ENCODE data around the gene XRCC6. TPM values are rescaled to one million over a fixed set of nuclear protein-coding genes. Genes with fewer than 3 reads are reported as not detected.
"Not testable (repeated sequence)": the region's sequence is repeated elsewhere in the genome, so short reads cannot be mapped to it uniquely, and the experiment has no call there.

Gene XRCC6
- total RNA-seq, 2 experiments from 2014 or later = 215 to 222 TPM

DNA sequence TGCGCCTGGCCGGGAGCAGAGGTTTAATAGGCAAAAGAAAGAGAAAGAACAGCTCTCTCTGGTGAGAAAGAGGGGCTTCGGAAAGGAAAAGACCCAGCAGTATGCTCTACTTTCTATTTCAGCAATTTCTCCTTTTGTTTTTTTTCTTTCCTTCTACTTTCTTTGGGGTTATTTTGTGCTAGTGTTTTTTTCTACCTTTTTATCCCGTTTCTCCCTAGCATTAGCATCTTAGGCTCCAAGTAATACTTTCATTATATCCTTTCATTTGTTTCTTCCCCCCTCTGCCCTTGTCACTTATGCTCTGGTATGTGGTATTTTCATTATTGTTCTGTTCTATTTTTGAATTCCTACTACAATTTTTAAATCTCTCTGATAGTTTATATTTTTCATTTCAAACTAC is 63.1 kb downstream of the XRCC6 start:
- ATAC-seq (ENCODE audit: low read depth) (no peak), DNase-seq (no peak)
- POLR2A ChIA-PET = no interaction called here
- peaks cover 9% of the 10 kb centered on the region for H3K36me3 Mint-ChIP-seq
- no peaks in the 10 kb centered on the region for H3K27me3 Mint-ChIP-seq
- no peak overlapping the region for H3K27ac Mint-ChIP-seq
- H3K4me3 Mint-ChIP-seq = no peak overlapping the region
- no peaks in the 10 kb centered on the region for H3K9me3 Mint-ChIP-seq
- peaks cover 22% of the 10 kb centered on the region for H3K4me1 Mint-ChIP-seq

DNA sequence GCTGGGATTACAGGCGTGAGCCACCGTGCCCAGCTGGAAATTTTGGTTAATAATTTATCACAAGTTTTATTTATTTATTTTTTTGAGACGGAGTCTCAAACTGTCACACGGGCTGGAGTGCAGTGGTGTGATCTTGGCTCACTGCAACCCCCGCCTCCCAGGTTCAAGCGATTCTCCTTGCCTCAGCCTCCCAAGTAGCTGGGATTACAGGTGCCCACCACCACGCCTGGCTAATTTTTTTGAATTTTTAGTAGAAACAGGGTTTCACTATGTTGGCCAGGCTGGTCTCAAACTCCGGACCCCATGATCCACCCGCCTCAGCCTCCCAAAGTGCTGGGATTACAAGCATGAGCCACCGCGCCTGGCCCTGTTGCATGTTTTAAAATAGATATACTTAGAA is 65.8 kb downstream of the XRCC6 start:
- ATAC-seq (ENCODE audit: low read depth); DNase-seq; H3K27ac Mint-ChIP-seq; H3K9me3 Mint-ChIP-seq; H3K27me3 Mint-ChIP-seq: not testable (repeated sequence)
- POLR2A ChIA-PET = interaction anchor here (0.5 to 3.0 kb wide), 4 partner anchors 8 to 114 kb away, joined by 3 to 19 read pairs (median 10); partner anchors contain the start of gene CCDC134
- Mint-ChIP-seq H3K36me3 (peaks cover 13% of the 10 kb centered on the region), H3K4me3 (peak overlapping the region; percentile 95), H3K4me1 (peaks cover 26% of the 10 kb centered on the region)

DNA sequence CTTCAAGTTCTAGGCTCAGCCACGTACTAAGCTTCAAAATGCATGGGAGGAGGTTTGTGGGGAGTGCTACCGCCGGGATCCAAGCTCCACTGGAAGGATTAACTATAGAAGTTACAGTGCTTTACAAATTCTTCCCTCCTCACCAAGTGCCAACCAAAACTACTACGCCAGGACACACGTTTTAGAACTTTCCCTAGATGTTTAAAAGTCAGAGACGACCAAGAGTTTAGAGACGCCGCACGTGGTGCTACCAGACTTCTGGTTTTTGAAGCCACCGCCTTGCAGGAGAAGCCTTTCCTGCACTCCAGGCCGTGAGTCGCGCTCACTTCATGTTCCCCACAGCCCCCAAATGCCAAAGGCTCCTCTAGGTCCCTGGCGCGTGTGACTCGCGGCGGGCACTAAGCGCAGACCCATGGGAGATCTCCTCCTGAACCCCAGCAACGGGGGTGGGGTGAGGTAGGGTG is 66.8 kb downstream of the XRCC6 start:
- peak overlapping the region; percentile 99 for H3K27ac Mint-ChIP-seq
- no peaks in the 10 kb centered on the region for H3K9me3 Mint-ChIP-seq
- H3K4me3 Mint-ChIP-seq = peak overlapping the region; percentile 95
- no peaks in the 10 kb centered on the region for H3K27me3 Mint-ChIP-seq
- DNase-seq (peak; percentile 48), ATAC-seq (ENCODE audit: low read depth) (peak; percentile 17)
- peaks cover 11% of the 10 kb centered on the region for H3K36me3 Mint-ChIP-seq
- H3K4me1 Mint-ChIP-seq = peaks cover 22% of the 10 kb centered on the region
- POLR2A ChIA-PET = interaction anchor here (1.0 to 3.0 kb wide), 9 partner anchors 8 to 253 kb away, joined by 3 to 25 read pairs (median 18); partner anchors contain the start of genes CCDC134, DESI1, MEI1 and SREBF2

DNA sequence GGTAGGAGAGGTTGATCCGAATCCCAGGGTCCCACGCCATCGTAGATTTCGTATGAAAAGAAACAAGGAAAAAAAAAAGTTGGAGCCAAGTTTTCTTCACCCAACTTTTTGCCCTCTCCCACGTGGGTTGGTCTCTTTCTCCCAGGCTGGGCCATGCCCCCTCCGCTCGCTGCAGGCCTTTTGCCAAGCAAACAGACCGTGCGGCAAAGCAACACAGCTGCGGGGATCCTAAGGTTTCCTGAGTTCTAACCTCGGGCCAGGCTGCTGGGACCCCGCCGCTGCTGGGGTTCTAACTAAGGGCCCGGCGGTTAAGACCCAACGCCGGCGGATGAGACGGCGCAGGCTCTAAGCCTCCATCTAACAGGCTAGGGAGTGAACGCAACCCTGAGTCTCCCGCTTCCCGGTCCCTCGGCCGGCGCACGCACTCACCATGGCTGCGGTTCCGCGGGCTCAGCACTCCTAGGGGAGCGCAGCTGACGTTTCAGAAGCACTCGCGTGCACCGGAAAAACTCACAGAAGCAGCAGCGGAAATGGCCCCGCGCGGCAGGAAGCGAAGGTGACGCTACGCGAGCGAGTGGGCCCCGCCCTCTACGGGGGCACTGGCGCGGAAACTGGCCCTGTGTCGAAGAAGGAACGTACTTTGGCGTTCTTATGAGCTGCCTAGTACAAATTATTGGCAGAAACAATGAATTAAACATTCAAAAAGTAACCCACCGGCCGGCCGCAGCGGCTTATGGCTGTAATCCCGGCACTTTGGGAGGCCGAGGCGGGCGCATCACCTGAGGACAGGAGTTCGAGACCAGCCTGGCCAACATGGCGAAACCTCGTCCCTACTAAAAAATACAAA is 67.5 kb downstream of the XRCC6 start, which contains the start of gene SNU13:
SNU13 (minus strand) TSS at position 503 of the 847 bp plus-strand sequence; CDS start at position 432, 71 bp downstream.
- Mint-ChIP-seq H3K27me3 (no peaks in the 10 kb centered on the region), H3K27ac (peak within 1 kb of the TSS; percentile 99), H3K36me3 (peaks cover 11% of the 10 kb centered on the region), H3K4me3 (peak within 1 kb of the TSS; percentile 95), H3K4me1 (peaks cover 22% of the 10 kb centered on the region), H3K9me3 (no peaks in the 10 kb centered on the region)
- ATAC-seq (ENCODE audit: low read depth) = peak; percentile 90
- peak; percentile 91 for DNase-seq
- POLR2A ChIA-PET = interaction anchor here (0.6 to 3.0 kb wide), 17 partner anchors 8 to 968 kb away, joined by 3 to 25 read pairs (median 5); partner anchors contain the start of genes CCDC134, CENPM, DESI1 and MEI1

DNA sequence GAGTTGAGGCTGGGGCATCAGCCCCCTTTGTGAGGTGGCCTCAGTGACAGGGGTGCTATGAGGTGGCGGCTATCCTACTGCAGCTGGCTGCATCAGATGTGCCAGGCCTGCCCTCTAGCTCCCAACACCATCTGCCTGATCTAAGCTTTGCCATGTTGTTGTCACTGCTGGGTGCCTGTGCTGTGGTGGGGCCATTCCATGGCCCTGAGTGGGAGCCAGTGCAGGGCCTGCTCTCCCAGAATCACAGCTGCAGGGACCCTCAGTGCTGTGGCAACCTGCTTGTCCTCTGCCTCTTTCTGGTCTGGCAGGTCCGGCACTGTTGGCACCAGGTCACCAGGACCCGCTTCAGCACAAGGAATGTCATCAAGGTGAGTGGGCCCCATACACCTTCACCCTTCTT is 69.4 kb downstream of the XRCC6 start:
- H3K27me3 Mint-ChIP-seq = no peaks in the 10 kb centered on the region
- H3K27ac Mint-ChIP-seq = peak overlapping the region; percentile 65
- ATAC-seq (ENCODE audit: low read depth) = no peak
- peaks cover 15% of the 10 kb centered on the region for H3K4me1 Mint-ChIP-seq
- H3K36me3 Mint-ChIP-seq = peaks cover 11% of the 10 kb centered on the region
- peak overlapping the region; percentile 46 for H3K4me3 Mint-ChIP-seq
- no peak for DNase-seq
- POLR2A ChIA-PET = interaction anchor here (1.6 kb wide), 1 partner anchor 101 kb away, joined by 3 read pairs; the partner anchor contains the start of gene PMM1
- H3K9me3 Mint-ChIP-seq = no peaks in the 10 kb centered on the region

DNA sequence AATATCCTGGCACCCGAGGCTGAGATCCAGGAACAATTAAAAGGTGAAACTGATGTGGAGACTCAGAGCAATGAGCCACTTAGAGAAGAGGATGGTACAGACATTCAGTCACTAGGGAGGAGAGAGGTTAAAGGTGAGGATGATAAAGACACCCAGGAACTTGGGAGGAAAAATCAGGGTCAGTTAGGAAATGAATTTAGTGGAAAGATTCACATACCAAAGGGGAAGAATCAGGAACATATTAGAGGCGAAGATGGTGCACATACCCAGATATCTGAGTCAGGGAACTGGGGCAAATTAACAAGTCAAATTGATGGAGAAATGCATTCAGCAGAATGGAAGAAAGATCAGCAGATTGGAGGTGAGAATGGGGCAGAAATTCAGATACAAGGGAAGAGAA is 74.1 kb downstream of the XRCC6 start:
- peaks cover 1% of the 10 kb centered on the region for H3K9me3 Mint-ChIP-seq
- ATAC-seq (ENCODE audit: low read depth) = no peak
- no peak for DNase-seq
- H3K27me3 Mint-ChIP-seq = no peaks in the 10 kb centered on the region
- H3K4me1 Mint-ChIP-seq = peaks cover 12% of the 10 kb centered on the region
- POLR2A ChIA-PET = no interaction called here
- no peak overlapping the region for H3K4me3 Mint-ChIP-seq
- H3K36me3 Mint-ChIP-seq = peaks cover 8% of the 10 kb centered on the region
- no peak overlapping the region for H3K27ac Mint-ChIP-seq

DNA sequence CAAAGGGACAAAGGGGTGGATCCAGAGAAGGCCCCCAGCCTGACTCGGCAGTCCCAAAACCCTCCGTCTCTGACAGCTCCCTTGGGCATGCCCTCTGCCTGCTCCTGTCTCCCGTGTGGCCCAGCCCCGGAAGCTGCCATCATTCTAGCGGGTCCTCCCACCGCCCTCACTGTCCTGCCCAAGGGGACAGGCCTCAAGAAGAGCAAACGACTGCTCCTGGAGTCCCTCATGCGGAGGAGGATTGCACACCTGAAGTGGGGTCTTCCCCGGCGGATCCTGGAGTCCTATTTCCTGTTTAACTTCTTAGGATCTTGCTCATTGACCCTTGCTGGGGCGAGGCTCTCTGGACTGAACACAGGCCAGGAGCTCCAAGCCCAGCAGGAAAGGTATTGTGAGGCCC is 75.6 kb downstream of the XRCC6 start:
- peaks cover 3% of the 10 kb centered on the region for H3K27me3 Mint-ChIP-seq
- DNase-seq = no peak
- ATAC-seq (ENCODE audit: low read depth) = no peak
- no peak overlapping the region for H3K4me3 Mint-ChIP-seq
- H3K4me1 Mint-ChIP-seq = peaks cover 11% of the 10 kb centered on the region
- H3K36me3 Mint-ChIP-seq = peaks cover 4% of the 10 kb centered on the region
- peak overlapping the region; percentile 77 for H3K27ac Mint-ChIP-seq
- peaks cover 1% of the 10 kb centered on the region for H3K9me3 Mint-ChIP-seq
- POLR2A ChIA-PET = interaction anchor here (1.0 to 3.4 kb wide), 6 partner anchors 8 to 250 kb away, joined by 4 to 20 read pairs (median 8); partner anchors contain the start of genes CCDC134, CENPM and SNU13

DNA sequence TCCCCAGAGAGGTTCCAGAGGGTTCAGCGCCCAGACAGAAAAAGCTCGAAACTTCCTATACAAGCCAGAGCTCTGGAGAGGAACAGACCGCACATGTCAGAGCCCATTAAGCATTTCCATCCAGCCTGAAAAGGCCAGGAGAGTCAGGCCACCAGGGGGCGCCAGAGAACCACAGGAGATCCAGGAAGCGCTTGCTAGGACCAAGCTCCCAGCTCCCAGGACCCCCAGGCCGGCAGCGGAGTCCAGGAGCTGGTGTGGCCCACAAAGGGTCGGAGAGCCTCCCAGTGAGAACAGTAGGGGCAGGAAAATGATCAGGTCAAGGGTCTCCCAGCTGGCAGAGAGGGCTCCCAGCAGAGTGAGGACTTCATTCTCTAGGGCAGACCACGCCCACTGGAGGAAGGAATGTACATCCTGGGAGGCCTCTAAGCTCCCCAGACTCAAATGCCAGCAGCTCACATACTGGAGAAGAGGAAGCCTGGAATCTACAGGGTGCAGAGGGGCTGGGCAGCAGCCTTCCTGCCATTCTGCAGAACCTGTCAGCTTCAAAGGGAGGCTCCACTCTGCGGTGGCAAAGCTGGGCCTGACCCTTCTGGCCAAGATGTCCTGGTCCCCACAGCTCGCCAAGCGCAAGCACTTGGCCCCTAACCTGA is 76.2 kb downstream of the XRCC6 start:
- DNase-seq = peak; percentile 96
- H3K4me3 Mint-ChIP-seq = peak overlapping the region; percentile 24
- peaks cover 12% of the 10 kb centered on the region for H3K4me1 Mint-ChIP-seq
- H3K9me3 Mint-ChIP-seq = peaks cover 1% of the 10 kb centered on the region
- peaks cover 3% of the 10 kb centered on the region for H3K36me3 Mint-ChIP-seq
- H3K27ac Mint-ChIP-seq = peak overlapping the region; percentile 77
- H3K27me3 Mint-ChIP-seq = peaks cover 3% of the 10 kb centered on the region
- peak; percentile 65 for ATAC-seq (ENCODE audit: low read depth)
- POLR2A ChIA-PET = interaction anchor here (0.7 to 3.4 kb wide), 9 partner anchors 8 to 249 kb away, joined by 3 to 20 read pairs (median 7); partner anchors contain the start of genes CCDC134, CENPM, SNU13 and SREBF2

DNA sequence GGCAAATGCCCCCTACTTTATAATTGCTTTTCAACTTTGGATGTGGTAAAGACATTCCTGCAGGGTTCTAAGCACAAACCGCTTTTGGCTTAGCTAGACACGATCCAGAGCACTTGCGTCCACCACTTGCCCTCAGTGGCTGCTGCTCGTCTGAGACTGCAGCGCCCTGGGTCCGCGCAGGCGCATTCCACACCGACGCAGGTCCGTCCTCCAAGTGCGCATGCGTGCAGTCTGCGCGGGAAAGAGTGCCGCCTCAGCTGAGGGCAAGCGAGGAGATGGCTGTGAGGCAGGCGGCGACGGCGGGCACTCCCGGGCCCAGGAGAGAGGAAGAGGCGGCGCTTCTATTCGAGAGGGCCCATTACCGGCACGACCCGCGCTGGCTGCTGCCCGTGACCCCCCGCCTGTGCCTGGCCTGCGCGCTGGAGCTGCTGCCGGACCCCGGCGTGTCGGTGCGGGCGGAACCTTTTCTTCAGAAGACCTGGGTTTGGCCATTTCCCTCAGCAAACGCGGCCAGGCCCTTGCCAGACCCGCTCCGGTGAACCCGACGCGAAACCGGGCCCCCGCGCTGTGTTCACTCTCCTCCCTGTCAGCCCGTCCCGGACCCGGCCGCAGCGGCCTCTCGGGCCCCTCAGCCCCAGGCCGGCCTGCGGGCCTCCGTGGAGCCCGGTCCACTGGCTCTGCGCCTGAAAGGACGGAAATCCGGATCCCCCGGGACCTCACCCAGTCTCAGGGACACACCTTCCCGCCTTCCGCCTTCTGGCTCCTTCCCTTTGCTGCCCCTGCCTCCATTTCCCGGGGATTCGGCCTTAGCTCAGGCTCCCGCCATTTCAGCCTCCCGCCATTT is 78.4 kb downstream of the XRCC6 start, which contains the start of gene MEI1:
MEI1 (plus strand) TSS at position 240 of the 844 bp plus-strand sequence; CDS start at position 276, 36 bp downstream.
- Mint-ChIP-seq H3K4me1 (peaks cover 12% of the 10 kb centered on the region), H3K9me3 (peaks cover 1% of the 10 kb centered on the region), H3K4me3 (peak within 1 kb of the TSS; percentile 77), H3K27me3 (peaks cover 3% of the 10 kb centered on the region), H3K36me3 (peaks cover 3% of the 10 kb centered on the region), H3K27ac (peak within 1 kb of the TSS; percentile 89)
- peak; percentile 78 for ATAC-seq (ENCODE audit: low read depth)
- POLR2A ChIA-PET = interaction anchor here (0.9 to 3.4 kb wide), 10 partner anchors 11 to 247 kb away, joined by 3 to 25 read pairs (median 4); partner anchors contain the start of genes CCDC134, CENPM, SNU13 and SREBF2
- DNase-seq = peak; percentile 92

DNA sequence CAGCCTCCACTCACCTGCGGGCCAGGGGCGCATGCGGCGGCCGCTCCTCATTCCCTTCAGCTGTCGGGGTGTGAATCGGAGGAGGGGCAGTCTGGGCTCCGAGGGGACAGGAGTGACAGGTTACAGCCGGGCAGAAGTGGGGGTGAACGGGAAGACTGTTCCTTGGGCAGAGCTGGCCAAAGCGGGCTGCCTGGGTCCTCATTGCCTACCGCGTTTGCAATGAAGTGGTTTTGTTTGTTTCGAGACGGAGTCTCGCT is 78.9 kb downstream of the XRCC6 start:
- Mint-ChIP-seq H3K4me3 (no peak overlapping the region), H3K9me3 (peaks cover 1% of the 10 kb centered on the region), H3K27me3 (peaks cover 3% of the 10 kb centered on the region), H3K36me3 (peaks cover 3% of the 10 kb centered on the region), H3K27ac (no peak overlapping the region), H3K4me1 (peaks cover 12% of the 10 kb centered on the region)
- POLR2A ChIA-PET = interaction anchor here (1.1 to 3.2 kb wide), 3 partner anchors 12 to 132 kb away, joined by 3 to 25 read pairs (median 10); partner anchors contain the start of genes SNU13 and SREBF2
- ATAC-seq (ENCODE audit: low read depth) = no peak
- DNase-seq = no peak

DNA sequence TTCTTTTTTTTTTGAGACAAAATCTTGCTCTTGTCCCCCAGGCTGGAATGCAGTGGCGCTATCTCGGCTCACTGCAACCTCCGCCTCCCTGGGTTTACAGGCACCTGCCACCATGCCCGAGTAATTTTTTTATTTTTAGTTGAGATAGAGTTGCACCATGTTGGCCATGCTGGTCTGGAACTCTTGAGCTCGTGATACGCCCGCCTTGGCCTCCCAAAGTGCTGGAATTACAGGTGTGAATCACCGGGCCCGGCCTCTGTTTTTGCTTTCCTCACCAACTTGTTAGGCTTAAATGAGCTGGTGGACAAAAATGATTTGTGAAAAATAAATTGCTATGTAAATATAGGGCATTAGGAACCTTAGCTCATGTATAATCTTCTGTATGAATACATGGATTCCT is 81.7 kb downstream of the XRCC6 start:
- DNase-seq (no peak), ATAC-seq (ENCODE audit: low read depth) (no peak)
- POLR2A ChIA-PET = interaction anchor here (1.1 kb wide), 1 partner anchor 44 kb away, joined by 3 read pairs; no protein-coding TSS in a partner anchor
- peaks cover 3% of the 10 kb centered on the region for H3K36me3 Mint-ChIP-seq
- H3K4me3 Mint-ChIP-seq = no peak overlapping the region
- H3K27ac Mint-ChIP-seq = no peak overlapping the region
- peaks cover 1% of the 10 kb centered on the region for H3K9me3 Mint-ChIP-seq
- H3K4me1 Mint-ChIP-seq = peaks cover 7% of the 10 kb centered on the region
- H3K27me3 Mint-ChIP-seq = peaks cover 3% of the 10 kb centered on the region

DNA sequence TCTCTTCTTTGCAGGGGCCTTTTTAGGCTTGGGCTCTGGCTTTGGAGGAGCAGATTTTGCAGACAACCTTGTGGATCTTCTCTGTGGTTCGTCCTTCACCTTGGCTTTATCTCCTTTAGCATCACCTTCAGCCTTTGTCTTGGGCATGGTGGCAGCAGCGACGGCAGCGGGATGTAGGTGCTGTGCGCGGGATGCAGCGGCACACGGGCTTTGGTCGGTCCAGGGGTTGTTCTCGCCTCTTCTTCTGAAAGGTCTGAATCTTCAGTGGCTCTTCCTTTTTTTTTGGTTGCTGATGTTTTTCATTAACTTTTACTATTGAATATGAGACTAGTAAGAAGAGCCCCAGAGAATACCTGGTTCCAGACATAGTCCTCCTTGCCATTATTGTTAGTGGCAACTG is 88.2 kb downstream of the XRCC6 start:
- H3K4me1 Mint-ChIP-seq = peaks cover 2% of the 10 kb centered on the region
- H3K9me3 Mint-ChIP-seq = no peaks in the 10 kb centered on the region
- no peaks in the 10 kb centered on the region for H3K36me3 Mint-ChIP-seq
- peaks cover 12% of the 10 kb centered on the region for H3K27me3 Mint-ChIP-seq
- H3K27ac Mint-ChIP-seq = no peak overlapping the region
- H3K4me3 Mint-ChIP-seq = no peak overlapping the region
- POLR2A ChIA-PET = no interaction called here
- ATAC-seq (ENCODE audit: low read depth) = no peak
- no peak for DNase-seq
